HCT116 (cell line): ENCODE measurements around the gene CEP162.

Experiments
- EZH2 ChIP-seq: fragments of 200-600 bp; sonication (generic); IDR thresholded peaks from 2 replicates; pipeline ENCODE4 v1.6.1; 2017; ENCODE audit warnings: antibody characterized with exemption, mixed run types
- POLR2A ChIP-seq: IDR thresholded peaks from 2 replicates; pipeline ENCODE4 v1.7.0; 2011; ENCODE audit warnings: borderline replicate concordance; ENCODE audit not compliant: insufficient read depth, insufficient read length; ENCODE audit errors: extremely low read depth
- TF ChIP-seq, protein P1 (sequence below), 3 experiments: fragments of 200-600 bp in 1 of 3; sonication (generic) in 1 of 3; IDR thresholded peaks in 2 of 3; conservative IDR thresholded peaks in 1 of 3; 2 replicates each; pipeline ENCODE4 v1.5.1; 2012 to 2017; ENCODE audit warnings: low read depth in 2 of 3, low read length in 2 of 3, antibody characterized with exemption in 1 of 3, borderline replicate concordance in 1 of 3, control low read depth in 1 of 3, mild to moderate bottlenecking in 1 of 3, mixed read lengths in 1 of 3, mixed run types in 1 of 3, moderate library complexity in 1 of 3; ENCODE audit not compliant: insufficient read depth in 1 of 3

DNA sequence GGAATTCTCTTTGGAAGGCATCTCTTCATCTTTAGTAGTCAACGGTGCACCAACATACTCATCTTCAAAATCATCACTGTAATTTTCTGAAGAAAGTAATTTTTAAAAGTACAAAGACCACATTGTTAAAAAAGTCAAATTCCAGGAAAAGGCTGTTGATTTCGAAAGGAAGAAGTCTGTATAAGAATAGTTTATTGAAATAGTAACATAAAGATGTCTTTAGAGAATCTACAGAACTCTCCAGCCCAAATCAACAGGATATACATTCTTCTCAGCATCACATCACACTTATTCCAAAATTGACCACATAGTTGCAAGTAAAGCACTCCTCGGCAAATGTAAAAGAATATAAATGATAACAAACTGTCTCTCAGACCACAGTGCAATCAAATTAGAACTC is 23.4 kb downstream of the CEP162 start:
- TF ChIP-seq POLR2A, result no peak
- TF ChIP-seq, protein P1, sequence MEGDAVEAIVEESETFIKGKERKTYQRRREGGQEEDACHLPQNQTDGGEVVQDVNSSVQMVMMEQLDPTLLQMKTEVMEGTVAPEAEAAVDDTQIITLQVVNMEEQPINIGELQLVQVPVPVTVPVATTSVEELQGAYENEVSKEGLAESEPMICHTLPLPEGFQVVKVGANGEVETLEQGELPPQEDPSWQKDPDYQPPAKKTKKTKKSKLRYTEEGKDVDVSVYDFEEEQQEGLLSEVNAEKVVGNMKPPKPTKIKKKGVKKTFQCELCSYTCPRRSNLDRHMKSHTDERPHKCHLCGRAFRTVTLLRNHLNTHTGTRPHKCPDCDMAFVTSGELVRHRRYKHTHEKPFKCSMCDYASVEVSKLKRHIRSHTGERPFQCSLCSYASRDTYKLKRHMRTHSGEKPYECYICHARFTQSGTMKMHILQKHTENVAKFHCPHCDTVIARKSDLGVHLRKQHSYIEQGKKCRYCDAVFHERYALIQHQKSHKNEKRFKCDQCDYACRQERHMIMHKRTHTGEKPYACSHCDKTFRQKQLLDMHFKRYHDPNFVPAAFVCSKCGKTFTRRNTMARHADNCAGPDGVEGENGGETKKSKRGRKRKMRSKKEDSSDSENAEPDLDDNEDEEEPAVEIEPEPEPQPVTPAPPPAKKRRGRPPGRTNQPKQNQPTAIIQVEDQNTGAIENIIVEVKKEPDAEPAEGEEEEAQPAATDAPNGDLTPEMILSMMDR (IDR thresholded peaks at IDR 0.05 in 2 of 3, conservative IDR thresholded peaks at IDR 0.05 in 1 of 3; ENCODE audit: borderline replicate concordance in 1 of 3, insufficient read depth in 1 of 3, low read depth in 2 of 3, low read length in 2 of 3), result no peak
- no peak for TF ChIP-seq EZH2
